Right kidney (tissue), 1 donor: ENCODE measurements around the gene PIANP.

Experiments used
- DNase-seq: peaks from one replicate; pipeline ENCODE4 v3.0.0-alpha.2; 2016

PIANP gene

GRCh38 chr12:6667559-6668210 is 32.9 kb downstream of the PIANP start:
- DNase-seq = no peak

GRCh38 chr12:6666211-6666610 is 34.4 kb downstream of the PIANP start:
- DNase-seq = no peak

DNA sequence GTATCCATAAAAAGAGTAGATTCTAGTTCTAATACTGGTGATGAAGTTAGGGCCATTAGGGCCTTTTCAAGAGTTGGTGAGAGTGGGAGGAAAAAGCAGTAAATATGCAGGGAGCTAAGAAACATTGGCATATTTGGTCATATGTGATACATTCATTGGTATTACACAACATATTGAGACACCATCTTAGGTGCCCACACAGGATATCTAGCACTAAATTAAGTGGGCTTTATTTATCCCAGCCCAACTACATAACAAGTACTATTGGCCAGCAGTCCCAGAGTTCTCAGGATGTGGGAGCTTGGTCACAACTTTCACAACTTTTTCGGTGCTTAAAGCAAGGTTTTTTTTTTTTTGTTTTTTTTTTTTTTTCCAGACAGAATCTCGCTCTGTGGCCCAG is 35.7 kb downstream of the PIANP start:
- DNase-seq = no peak

- DNase-seq = peak; percentile 84
Observed at GRCh38 chr12:6662906-6663742, 37.5 kb downstream of the PIANP start, which contains the start of gene ING4. Gene ING4, minus strand, starts transcription at chr12:6663119. Its CDS starts 18 bp downstream, at chr12:6663101.

DNA sequence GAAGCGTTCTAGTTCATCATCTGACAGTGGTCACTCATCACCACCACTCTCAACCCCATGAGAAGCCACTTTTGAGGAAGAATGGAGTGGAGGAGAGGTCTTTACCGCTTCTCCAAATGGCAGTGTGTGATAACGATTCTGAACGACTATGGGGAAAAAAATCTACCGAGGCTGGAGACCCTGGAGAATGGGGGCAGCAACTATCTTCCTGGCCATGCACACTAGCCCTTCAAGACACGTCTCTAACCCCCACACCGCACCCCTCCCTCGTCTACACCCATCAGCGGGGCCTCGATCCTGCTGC is 38.1 kb downstream of the PIANP start:
- no peak for DNase-seq

- no peak for DNase-seq
Observed at GRCh38 chr12:6653987-6654386, 46.6 kb downstream of the PIANP start.

DNA sequence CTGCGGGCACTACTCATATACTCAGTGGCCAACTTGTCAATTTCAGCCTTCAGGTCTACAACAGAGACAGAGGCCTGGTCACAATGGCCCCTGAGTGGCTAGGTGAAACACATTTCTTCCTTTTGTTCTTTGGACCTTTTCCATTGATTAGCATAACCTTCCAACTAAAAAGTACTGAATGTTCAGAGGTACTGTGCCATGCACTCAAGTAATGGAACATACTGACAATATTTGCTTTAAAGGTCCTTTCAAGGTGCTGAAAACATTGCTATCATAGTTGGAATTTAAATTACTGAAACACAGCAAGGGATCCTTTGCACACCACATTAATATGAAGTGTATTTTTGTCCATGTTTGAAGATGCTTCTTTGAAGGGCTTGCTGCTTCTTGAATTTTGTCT is 47.3 kb downstream of the PIANP start:
- no peak for DNase-seq

GRCh38 chr12:6652391-6652790 is 48.2 kb downstream of the PIANP start:
- no peak for DNase-seq

- DNase-seq = no peak
Observed at GRCh38 chr12:6650832-6651231, 49.8 kb downstream of the PIANP start.

DNA sequence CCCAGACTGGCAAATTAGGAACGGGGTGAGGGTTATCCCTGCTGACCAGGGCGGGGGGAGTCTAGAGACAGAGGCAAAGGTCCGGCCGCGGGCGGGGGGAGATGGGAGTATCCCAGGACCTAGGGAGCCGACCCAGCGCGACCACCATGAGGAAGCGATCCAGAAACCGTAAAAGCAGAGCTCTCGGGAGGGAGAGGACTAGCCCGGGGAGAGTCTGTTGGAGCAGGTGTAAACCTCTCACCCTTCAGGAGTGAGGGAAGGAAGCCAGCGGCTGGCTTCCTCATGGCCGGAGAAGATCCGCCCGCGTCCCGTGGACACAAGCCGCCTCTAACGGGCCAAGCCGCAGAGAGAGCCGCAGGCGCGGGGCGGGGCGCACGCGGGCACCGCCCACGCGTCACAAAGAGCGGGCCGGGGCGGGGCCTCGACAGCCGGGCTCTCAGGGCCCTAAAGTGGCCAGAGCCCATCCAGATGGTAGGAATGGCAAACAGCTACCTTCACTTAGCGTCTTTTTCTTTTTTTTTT is 53.5 kb downstream of the PIANP start, which contains the start of gene ACRBP:
TSS of gene ACRBP (minus strand) at position 350 of the 522 bp plus-strand sequence. CDS start at position 284, 66 bp downstream.
- peak; percentile 79 for DNase-seq

DNA sequence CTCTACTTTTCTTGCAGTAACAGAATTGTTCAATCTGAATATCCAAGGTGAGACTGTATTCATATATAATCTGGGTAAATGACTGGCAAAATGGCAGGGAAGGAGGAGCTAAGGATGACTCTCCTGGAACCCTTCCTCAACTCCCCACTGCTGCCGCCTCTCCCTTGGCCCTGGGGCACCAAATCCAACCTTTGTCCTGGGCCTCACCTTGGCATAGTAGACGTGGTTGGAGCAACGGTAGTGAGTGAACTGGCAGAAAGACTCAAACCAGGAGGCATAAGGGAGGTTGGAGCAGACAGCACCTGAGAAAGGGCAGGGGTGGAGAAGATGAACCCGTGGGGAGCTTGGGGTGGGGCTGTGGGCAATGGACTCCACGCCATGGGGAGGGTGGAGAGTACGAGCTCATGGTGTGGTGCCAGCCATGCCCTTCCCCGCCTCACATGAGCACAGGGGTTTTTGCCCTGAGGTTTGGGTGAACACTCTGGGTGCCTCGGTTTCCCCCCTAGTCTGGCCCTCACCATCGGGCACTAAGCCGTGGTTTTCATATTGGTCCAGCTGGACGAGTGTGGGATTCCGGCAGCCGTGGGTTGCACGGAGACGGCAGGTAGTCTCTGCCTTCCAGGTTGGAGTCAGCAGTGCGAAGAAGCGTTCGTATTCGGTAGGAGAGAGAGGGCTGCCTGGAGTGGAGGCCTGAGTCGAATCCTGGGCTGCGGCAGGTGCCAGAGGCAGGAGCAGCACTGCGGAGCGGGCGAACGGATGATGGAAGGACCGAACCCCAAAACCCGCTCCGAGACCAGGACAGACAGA is 54.1 kb downstream of the PIANP start:
- no peak for DNase-seq

DNA sequence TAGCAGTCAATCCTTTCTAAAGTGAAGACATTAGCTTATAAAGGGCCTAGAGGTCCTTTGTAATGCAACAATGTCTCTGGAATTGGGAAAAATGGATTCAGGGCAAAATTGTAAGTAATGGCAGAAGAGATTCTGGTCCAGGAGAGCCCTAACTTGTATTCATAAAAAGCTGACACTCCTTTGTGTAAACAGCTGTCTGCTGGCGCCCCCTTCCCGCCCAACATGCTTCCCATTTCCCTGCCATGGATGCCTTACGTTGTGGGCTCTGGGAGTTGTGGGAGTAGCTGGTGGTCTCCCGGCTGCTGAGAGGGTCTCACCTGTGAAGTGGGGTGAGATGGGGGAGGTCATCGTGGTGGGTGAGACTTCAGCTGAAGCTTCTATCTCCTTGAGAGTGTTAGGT is 55.7 kb downstream of the PIANP start:
- DNase-seq = no peak

GRCh38 chr12:6644257-6644596 is 56.4 kb downstream of the PIANP start:
- no peak for DNase-seq
